Left ventricle myocardium inferior (tissue), 1 donor: ENCODE measurements around the gene SH3GL2. TPM values are rescaled to one million over a fixed set of nuclear protein-coding genes. Genes with fewer than 3 reads are reported as not detected.

ENCODE experiments used
- DNase-seq: peaks from one replicate; pipeline ENCODE4 v3.0.0-alpha.2; 2020
- H3K27ac ChIP-seq: fragments of 200-600 bp; replicated peaks from 2 replicates; pipeline ENCODE4 v1.8.0; 2021
- H3K27me3 ChIP-seq: fragments of 200-600 bp; 2 replicates; pipeline ENCODE4 v1.8.0; 2021; ENCODE audit warnings: low read depth
- H3K36me3 ChIP-seq: fragments of 200-600 bp; 2 replicates; pipeline ENCODE4 v1.8.0; 2021
- H3K4me1 ChIP-seq: fragments of 200-600 bp; 2 replicates; pipeline ENCODE4 v1.8.0; 2021
- H3K4me3 ChIP-seq: fragments of 200-600 bp; 2 replicates; pipeline ENCODE4 v1.8.0; 2021; ENCODE audit warnings: mild to moderate bottlenecking, moderate library complexity
- H3K9me3 ChIP-seq: fragments of 200-600 bp; replicated peaks from 2 replicates; pipeline ENCODE4 v1.8.0; 2021
- intact Hi-C: fragments of 100-400 bp; cut with micrococcal nuclease; formaldehyde crosslinking; loops from one replicate; pipeline ENCODE4 v1.11.0; 2022
- total RNA-seq: library from RNA; stranded (reverse); fragmentation: NEBNext Ultra II Directional; extraction: Animal tissue kit (Norgen Biotek cat#: 25700); gene quantifications from one replicate; pipeline ENCODE4 v1.2.1, GENCODE V29; 2021
- TF ChIP-seq, protein P1 (sequence below): fragments of 200-600 bp; IDR thresholded peaks from 2 replicates; pipeline ENCODE4 v1.8.0; 2021; ENCODE audit warnings: antibody characterized with exemption, mild to moderate bottlenecking, borderline replicate concordance
- donor health status: DM: no; HTN: yes; CAD: no; lungs with severe emphysema.

The SH3GL2 gene
- total RNA-seq, 1 donor from 2014 or later = 7.3 TPM

DNA sequence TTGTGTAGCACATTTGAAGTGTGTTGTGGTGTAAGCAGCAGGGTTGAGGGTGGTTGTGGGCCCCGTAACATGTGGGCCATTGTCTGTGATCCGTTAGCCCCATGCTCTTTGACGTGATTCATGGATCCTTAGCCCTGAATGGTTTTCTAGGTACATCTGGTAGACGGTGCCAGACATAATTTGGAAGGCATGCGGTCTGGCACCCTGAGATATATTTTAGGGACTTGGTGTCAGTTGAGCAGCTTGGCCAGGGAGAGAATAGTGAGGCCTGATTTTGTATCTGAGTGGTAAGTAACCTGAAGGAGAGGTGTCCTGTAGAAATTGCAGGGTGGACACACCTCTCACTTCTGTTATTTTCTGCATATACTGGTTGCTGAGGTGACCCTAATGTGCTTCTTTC lies 10.9 kb downstream of the SH3GL2 start:
- Histone ChIP-seq H3K4me3 (no peak overlapping the region), H3K4me1 (peaks cover 5% of the 10 kb centered on the region), H3K27ac (no peak overlapping the region), H3K9me3 (no peaks in the 10 kb centered on the region), H3K36me3 (no peaks in the 10 kb centered on the region), H3K27me3 (no peaks in the 10 kb centered on the region)
- DNase-seq = no peak
- TF ChIP-seq, protein P1, sequence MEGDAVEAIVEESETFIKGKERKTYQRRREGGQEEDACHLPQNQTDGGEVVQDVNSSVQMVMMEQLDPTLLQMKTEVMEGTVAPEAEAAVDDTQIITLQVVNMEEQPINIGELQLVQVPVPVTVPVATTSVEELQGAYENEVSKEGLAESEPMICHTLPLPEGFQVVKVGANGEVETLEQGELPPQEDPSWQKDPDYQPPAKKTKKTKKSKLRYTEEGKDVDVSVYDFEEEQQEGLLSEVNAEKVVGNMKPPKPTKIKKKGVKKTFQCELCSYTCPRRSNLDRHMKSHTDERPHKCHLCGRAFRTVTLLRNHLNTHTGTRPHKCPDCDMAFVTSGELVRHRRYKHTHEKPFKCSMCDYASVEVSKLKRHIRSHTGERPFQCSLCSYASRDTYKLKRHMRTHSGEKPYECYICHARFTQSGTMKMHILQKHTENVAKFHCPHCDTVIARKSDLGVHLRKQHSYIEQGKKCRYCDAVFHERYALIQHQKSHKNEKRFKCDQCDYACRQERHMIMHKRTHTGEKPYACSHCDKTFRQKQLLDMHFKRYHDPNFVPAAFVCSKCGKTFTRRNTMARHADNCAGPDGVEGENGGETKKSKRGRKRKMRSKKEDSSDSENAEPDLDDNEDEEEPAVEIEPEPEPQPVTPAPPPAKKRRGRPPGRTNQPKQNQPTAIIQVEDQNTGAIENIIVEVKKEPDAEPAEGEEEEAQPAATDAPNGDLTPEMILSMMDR = no peak
- intact Hi-C loops = no loop called here

DNA sequence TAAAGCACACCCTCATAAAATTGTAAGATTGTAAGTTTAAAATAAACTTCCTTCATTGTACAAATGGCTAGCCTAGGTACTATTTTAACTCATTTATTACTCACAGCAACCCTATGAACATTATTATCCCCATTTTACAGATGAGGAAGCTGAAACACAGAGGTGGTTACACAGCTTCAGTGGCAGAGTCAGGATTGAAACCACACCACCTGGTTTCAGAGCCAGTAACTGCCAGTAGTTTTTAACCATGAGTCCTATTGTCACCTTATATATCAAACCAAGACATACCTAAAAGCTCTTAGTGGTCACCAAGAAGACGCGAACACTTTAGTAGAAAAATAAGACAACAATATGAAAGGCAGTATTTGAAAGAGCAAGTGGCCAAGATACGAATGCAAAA lies 16.1 kb downstream of the SH3GL2 start:
- Histone ChIP-seq H3K27ac (no peak overlapping the region), H3K9me3 (no peaks in the 10 kb centered on the region), H3K36me3 (no peaks in the 10 kb centered on the region), H3K27me3 (no peaks in the 10 kb centered on the region), H3K4me3 (no peak overlapping the region), H3K4me1 (peaks cover under 1% of the 10 kb centered on the region)
- TF ChIP-seq, protein P1 = no peak
- DNase-seq = no peak
- intact Hi-C loops = no loop called here

DNA sequence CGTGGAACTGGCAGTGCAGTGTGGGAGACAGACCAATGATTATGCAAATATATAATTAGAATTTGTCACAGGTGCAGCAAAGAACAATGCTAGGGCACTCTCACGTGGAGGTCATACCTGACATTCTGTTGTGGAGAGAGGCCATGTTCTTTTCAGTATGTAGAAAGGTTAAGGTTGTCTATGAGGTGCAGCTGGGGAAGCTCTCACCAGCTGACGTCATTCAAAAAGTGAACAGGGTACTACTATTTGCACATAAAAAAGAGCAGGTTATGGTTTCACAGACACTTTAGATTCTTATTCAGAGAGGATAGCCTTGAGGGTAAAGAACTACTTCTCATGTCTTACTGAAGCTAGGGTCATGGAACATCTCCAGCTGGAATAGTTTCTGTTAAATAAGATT lies 19.1 kb downstream of the SH3GL2 start:
- H3K36me3 ChIP-seq = no peaks in the 10 kb centered on the region
- no peak overlapping the region for H3K4me3 ChIP-seq
- H3K27me3 ChIP-seq = no peaks in the 10 kb centered on the region
- TF ChIP-seq, protein P1 = no peak
- no peaks in the 10 kb centered on the region for H3K4me1 ChIP-seq
- H3K27ac ChIP-seq = no peak overlapping the region
- intact Hi-C loops = no loop called here
- DNase-seq = no peak
- no peaks in the 10 kb centered on the region for H3K9me3 ChIP-seq

DNA sequence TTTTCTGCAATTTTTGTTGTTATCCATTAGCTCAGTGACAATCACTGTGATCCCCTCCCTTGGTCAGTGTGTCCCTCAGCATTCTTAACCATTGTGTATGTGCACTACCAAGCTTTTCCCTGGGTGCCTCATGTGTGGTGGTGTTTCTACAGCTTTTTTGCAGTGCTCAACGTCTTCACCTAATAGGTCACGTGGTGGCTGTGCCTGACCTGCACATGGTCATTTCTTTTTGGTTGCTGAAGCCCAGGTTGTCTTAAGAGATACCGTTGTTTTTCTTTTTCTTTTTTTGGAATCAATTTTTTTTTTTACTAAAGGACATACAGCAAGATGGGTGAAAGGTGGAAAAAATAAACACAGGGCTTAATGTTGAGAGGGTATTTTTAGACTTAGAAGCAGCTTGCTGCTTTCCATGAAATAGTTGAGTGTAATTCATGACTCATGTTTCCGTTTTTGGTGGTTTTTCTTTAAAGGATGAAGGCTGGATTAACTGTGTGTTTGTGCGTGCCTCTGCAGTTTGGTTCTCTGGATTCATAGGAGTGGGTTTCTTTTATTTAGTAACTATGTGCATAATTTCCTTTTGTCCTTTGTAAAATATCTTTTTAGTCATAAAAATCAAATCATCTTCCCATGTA lies 22.2 kb downstream of the SH3GL2 start:
- no peak overlapping the region for H3K4me3 ChIP-seq
- DNase-seq = no peak
- intact Hi-C loops = no loop called here
- no peaks in the 10 kb centered on the region for H3K27me3 ChIP-seq
- H3K4me1 ChIP-seq = no peaks in the 10 kb centered on the region
- TF ChIP-seq, protein P1 = no peak
- no peaks in the 10 kb centered on the region for H3K9me3 ChIP-seq
- no peaks in the 10 kb centered on the region for H3K36me3 ChIP-seq
- no peak overlapping the region for H3K27ac ChIP-seq

DNA sequence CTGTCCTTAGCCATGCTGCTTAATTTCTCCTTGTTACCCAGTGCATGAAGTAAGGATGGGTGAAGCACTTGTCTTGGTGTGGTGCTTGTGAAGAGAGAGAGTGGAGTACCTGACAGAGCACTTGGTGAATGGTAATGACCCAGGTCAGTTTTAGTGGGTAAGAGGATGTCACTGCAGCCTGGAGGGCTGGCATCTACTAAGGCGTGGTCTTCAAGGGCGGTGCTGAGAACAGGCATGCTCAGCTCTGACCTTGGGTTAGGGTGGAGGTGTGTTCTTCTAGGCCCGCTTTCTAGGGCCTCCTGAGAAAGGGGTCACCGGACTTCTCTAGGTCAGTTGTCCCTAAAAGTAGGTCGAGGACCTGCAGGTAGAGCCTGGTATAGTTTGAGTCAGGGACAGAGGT lies 25.7 kb downstream of the SH3GL2 start:
- Histone ChIP-seq H3K27me3 (no peaks in the 10 kb centered on the region), H3K9me3 (no peaks in the 10 kb centered on the region)
- intact Hi-C loops = no loop called here

More for the DNA sequence above, 25.7 kb downstream of the SH3GL2 start:
- no peak overlapping the region for H3K27ac ChIP-seq
- DNase-seq = no peak
- TF ChIP-seq, protein P1 = no peak
- no peaks in the 10 kb centered on the region for H3K4me1 ChIP-seq
- no peak overlapping the region for H3K4me3 ChIP-seq
- H3K36me3 ChIP-seq = no peaks in the 10 kb centered on the region
